IMR-90 (cell line): Measurements from ENCODE around the gene KLK5. TPM values are rescaled to one million over a fixed set of nuclear protein-coding genes. Genes with fewer than 3 reads are reported as not detected.

Experiments
- ATAC-seq: fragments of 200-7000 bp; cut with Tn5 transposase; 2 replicates; pipeline ENCODE4 v1.9.1; 2020; ENCODE audit warnings: low read depth, mild to moderate bottlenecking, moderate library complexity
- BruUV-seq: library from RNA; stranded (reverse); fragments of 400-500 nt; replicated peaks from 2 replicates; lab custom pipeline; 2021; lab: Mats Ljungman, UMichigan
- CTCF ChIA-PET: fragments of 300-600 bp; formaldehyde crosslinking; extraction: SDS; loops from one replicate; lab custom pipeline; 2021; ENCODE audit warnings: antibody characterized with exemption; lab: Yijun Ruan, JAX
- POLR2A ChIA-PET: fragments of 300-600 bp; sonication (Branson Sonifier 250); formaldehyde crosslinking; loops from one replicate; lab custom pipeline; 2022; ENCODE audit warnings: antibody characterized with exemption; ENCODE audit not compliant: unreplicated experiment; lab: Charles Lee
- DNase-seq: peaks from one replicate; pipeline ENCODE4 v3.0.0; 2013
- H2AFZ ChIP-seq: replicated peaks from 2 replicates; pipeline ENCODE3; 2013; ENCODE audit warnings: low read length, mild to moderate bottlenecking; ENCODE audit not compliant: poor library complexity
- H2AK5ac ChIP-seq: 2 replicates; pipeline ENCODE4 v1.6.1; 2013; ENCODE audit warnings: low read depth, low read length, inconsistent platforms
- H2AK9ac ChIP-seq: replicated peaks from 2 replicates; pipeline ENCODE3; 2013; ENCODE audit warnings: mild to moderate bottlenecking, low read depth, low read length, moderate library complexity; ENCODE audit not compliant: poor library complexity
- H2BK120ac ChIP-seq: 2 replicates; pipeline ENCODE4 v1.6.1; 2013; ENCODE audit warnings: low read depth, low read length, inconsistent platforms
- H2BK15ac ChIP-seq: 3 replicates; pipeline ENCODE4 v1.6.1; 2013; ENCODE audit warnings: low read depth, low read length, inconsistent platforms
- H2BK20ac ChIP-seq: 2 replicates; pipeline ENCODE4 v1.6.1; 2013; ENCODE audit warnings: low read depth, mild to moderate bottlenecking, inconsistent platforms, low read length, moderate library complexity
- H2BK5ac ChIP-seq: 2 replicates; pipeline ENCODE4 v1.6.1; 2013; ENCODE audit warnings: mild to moderate bottlenecking, low read depth, low read length, inconsistent platforms; ENCODE audit not compliant: poor library complexity, severe bottlenecking
- H3K14ac ChIP-seq: replicated peaks from 2 replicates; pipeline ENCODE4 v1.6.1; 2013; ENCODE audit warnings: low read depth, low read length, inconsistent platforms
- H3K18ac ChIP-seq: 2 replicates; pipeline ENCODE4 v1.6.1; 2013; ENCODE audit warnings: low read depth, low read length, control low read depth
- H3K23ac ChIP-seq: 2 replicates; pipeline ENCODE4 v1.6.1; 2013; ENCODE audit warnings: low read depth, low read length, inconsistent platforms
- H3K27ac ChIP-seq: 2 replicates; pipeline ENCODE4 v1.5.1; 2013; ENCODE audit warnings: mild to moderate bottlenecking, control low read depth, low read length; ENCODE audit not compliant: insufficient read depth
- H3K27me3 ChIP-seq: 2 replicates; pipeline ENCODE4 v1.6.1; 2013; ENCODE audit warnings: low read length; ENCODE audit not compliant: control insufficient read depth, insufficient read depth
- H3K36me3 ChIP-seq: 2 replicates; pipeline ENCODE4 v1.6.1; 2013; ENCODE audit warnings: low read length, mixed read lengths; ENCODE audit not compliant: control insufficient read depth, insufficient read depth
- H3K4ac ChIP-seq: 2 replicates; pipeline ENCODE4 v1.6.1; 2013; ENCODE audit warnings: low read depth, low read length, inconsistent platforms
- H3K4me1 ChIP-seq: 2 replicates; pipeline ENCODE4 v1.6.1; 2013; ENCODE audit warnings: low read length, mixed read lengths; ENCODE audit not compliant: control insufficient read depth, insufficient read depth
- H3K4me2 ChIP-seq: 2 replicates; pipeline ENCODE4 v1.6.1; 2013; ENCODE audit warnings: low read depth, mild to moderate bottlenecking, control low read depth, low read length, moderate library complexity
- H3K4me3 ChIP-seq: 2 replicates; pipeline ENCODE4 v1.5.1; 2013; ENCODE audit warnings: low read depth, mild to moderate bottlenecking, control low read depth, low read length, moderate library complexity; ENCODE audit not compliant: insufficient read depth
- H3K56ac ChIP-seq: 2 replicates; pipeline ENCODE4 v1.6.1; 2013; ENCODE audit warnings: low read length, inconsistent platforms; ENCODE audit not compliant: insufficient read depth; ENCODE audit errors: extremely low read depth
- H3K79me1 ChIP-seq, 2 experiments: 2 replicates each; pipeline ENCODE4 v1.6.1; 2013; ENCODE audit warnings: low read length in 2 of 2, inconsistent platforms in 1 of 2, low read depth in 1 of 2
- H3K9ac ChIP-seq: 2 replicates; pipeline ENCODE4 v1.6.1; 2013; ENCODE audit warnings: low read depth, low read length, control low read depth
- H3K9me1 ChIP-seq: 2 replicates; pipeline ENCODE4 v1.6.1; 2013; ENCODE audit warnings: low read length, inconsistent platforms; ENCODE audit not compliant: insufficient read depth
- H3K9me3 ChIP-seq: 2 replicates; pipeline ENCODE4 v1.6.1; 2013; ENCODE audit warnings: low read length; ENCODE audit not compliant: control insufficient read depth, insufficient read depth
- H4K20me1 ChIP-seq: 2 replicates; pipeline ENCODE4 v1.6.1; 2013; ENCODE audit warnings: low read length, inconsistent platforms; ENCODE audit not compliant: insufficient read depth
- H4K5ac ChIP-seq: 2 replicates; pipeline ENCODE4 v1.6.1; 2013; ENCODE audit warnings: mild to moderate bottlenecking, low read depth, low read length, control low read depth
- H4K8ac ChIP-seq, 2 experiments: 2 replicates each; pipeline ENCODE4 v1.6.1; 2013; ENCODE audit warnings: low read depth in 2 of 2, low read length in 2 of 2, control low read depth in 1 of 2, inconsistent platforms in 1 of 2
- H4K91ac ChIP-seq: 2 replicates; pipeline ENCODE4 v1.6.1; 2013; ENCODE audit warnings: low read depth, low read length, inconsistent platforms; ENCODE audit not compliant: insufficient read depth
- BHLHE40 ChIP-seq: fragments of 150-350 bp; IDR thresholded peaks from 2 replicates; pipeline ENCODE4 v1.6.1; 2016; ENCODE audit warnings: mild to moderate bottlenecking, low read depth, low read length
- WGBS, 2 experiments: methylation state at CpG; one replicate each; pipeline versions ENCODE4 v1.1.5 to v1.1.7; 2013; ENCODE audit warnings: missing lambda C conversion rate in 2 of 2; ENCODE audit not compliant: insufficient read length in 1 of 2; ENCODE audit errors: extremely low coverage in 2 of 2; 5-methylcytosine and 5-hydroxymethylcytosine counted together
- dilution Hi-C: fragments of 300-500 bp; cut with HindIII; formaldehyde crosslinking; loops from one replicate; pipeline ENCODE4 v1.14.3; 2018; ENCODE audit warnings: low sequenced_read_pairs; ENCODE audit not compliant: unreplicated experiment
- in situ Hi-C: fragments of 300-500 bp; cut with MboI; formaldehyde crosslinking; loops from 3 replicates; pipeline ENCODE4 v1.14.3; 2019; ENCODE audit warnings: low sequenced_read_pairs, inconsistent platforms, mixed read lengths
- intact Hi-C: fragments of 100-400 bp; cut with micrococcal nuclease; formaldehyde crosslinking; loops from 2 replicates; pipeline ENCODE4 v1.10.0; 2022
- polyA plus RNA-seq, 3 experiments: library from polyadenylated mRNA; depleted of rRNA; stranded (reverse); fragments of >200 nt; gene quantifications; 2 replicates each; pipeline ENCODE4 v1.2.3, GENCODE V29; 2012; ENCODE audit warnings: low replicate concordance in 1 of 3
- total RNA-seq: library from RNA; depleted of rRNA; stranded (reverse); fragments of >200 nt; gene quantifications from 2 replicates; pipeline ENCODE4 v1.2.3, GENCODE V29; 2012

The KLK5 gene
- total and polyA plus RNA-seq, 2 of the 4 experiments (the other 2 are of a cell fraction): not detected

DNA sequence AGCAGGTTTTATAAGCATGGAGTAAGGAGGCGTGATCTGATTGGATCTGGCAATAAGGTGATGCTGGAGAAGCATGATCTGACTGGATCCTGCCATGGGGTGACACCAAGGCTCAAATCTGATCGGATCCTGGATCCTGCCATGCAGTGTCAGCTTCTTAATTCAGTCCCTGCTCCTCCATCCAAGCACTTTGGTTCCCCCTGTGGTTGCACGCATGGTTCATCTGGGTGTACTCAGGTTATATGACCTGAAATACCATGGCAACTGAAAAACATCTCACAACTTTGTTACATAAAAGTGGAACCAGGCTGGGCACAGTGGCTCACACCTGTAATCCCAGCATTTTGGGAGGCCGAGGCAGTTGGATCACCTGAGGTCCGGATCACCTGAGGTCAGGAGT, 24.0 kb downstream of the KLK5 start:
- Histone ChIP-seq H4K8ac (no peak overlapping the region), H3K56ac (no peak overlapping the region), H2AK9ac (no peak overlapping the region), H2BK5ac (no peak overlapping the region), H3K9ac (no peak overlapping the region), H4K20me1 (no peaks in the 10 kb centered on the region), H3K79me1 (no peaks in the 10 kb centered on the region), H2AFZ (no peak overlapping the region), H3K14ac (no peak overlapping the region), H3K4me2 (no peak overlapping the region), H3K36me3 (no peaks in the 10 kb centered on the region), H3K27me3 (no peaks in the 10 kb centered on the region), H4K5ac (no peak overlapping the region), H2AK5ac (no peak overlapping the region), H3K9me1 (no peaks in the 10 kb centered on the region), H3K27ac (no peak overlapping the region), H2BK20ac (no peak overlapping the region), H2BK15ac (no peak overlapping the region), H3K4me1 (no peaks in the 10 kb centered on the region), H3K4ac (no peak overlapping the region), H3K18ac (no peak overlapping the region), H3K4me3 (no peak overlapping the region), H3K9me3 (no peaks in the 10 kb centered on the region), H2BK120ac (no peak overlapping the region), H4K91ac (no peak overlapping the region), H3K23ac (no peak overlapping the region)
- no TSS peak for BruUV-seq
- in situ Hi-C loops: loop anchor here (10.0 kb wide), 1 partner anchor 564 kb away; the partner anchor contains the start of gene NAPSA
- ChIA-PET CTCF (interaction anchor here (0.5 kb wide), 1 partner anchor 166 kb away, joined by 7 read pairs; no protein-coding TSS in a partner anchor), POLR2A (no interaction called here)
- intact Hi-C loops: loop anchor here (10.0 kb wide), 1 partner anchor 124 kb away; no protein-coding TSS in a partner anchor
- no peak for ATAC-seq
- no peak for DNase-seq
- dilution Hi-C loops: no loop called here
- WGBS, 2 experiments: 58% methylated on average over 3 of the region's 5 CpGs; no CpG with 5 or more reads in 1 of the 2 experiments
- no peak for TF ChIP-seq BHLHE40
